Measurements from ENCODE around the gene KDM1B.

Gene KDM1B

GRCh38 chr6:18246205-18246604 lies 91.0 kb downstream of the KDM1B start:
- no peak overlapping the region for H3K4me3 ChIP-seq (ENCODE audit: control insufficient read depth, low read depth, low read length)
- DNase-seq (ENCODE audit: low read depth) = no peak
- TF ChIP-seq, protein P1, sequence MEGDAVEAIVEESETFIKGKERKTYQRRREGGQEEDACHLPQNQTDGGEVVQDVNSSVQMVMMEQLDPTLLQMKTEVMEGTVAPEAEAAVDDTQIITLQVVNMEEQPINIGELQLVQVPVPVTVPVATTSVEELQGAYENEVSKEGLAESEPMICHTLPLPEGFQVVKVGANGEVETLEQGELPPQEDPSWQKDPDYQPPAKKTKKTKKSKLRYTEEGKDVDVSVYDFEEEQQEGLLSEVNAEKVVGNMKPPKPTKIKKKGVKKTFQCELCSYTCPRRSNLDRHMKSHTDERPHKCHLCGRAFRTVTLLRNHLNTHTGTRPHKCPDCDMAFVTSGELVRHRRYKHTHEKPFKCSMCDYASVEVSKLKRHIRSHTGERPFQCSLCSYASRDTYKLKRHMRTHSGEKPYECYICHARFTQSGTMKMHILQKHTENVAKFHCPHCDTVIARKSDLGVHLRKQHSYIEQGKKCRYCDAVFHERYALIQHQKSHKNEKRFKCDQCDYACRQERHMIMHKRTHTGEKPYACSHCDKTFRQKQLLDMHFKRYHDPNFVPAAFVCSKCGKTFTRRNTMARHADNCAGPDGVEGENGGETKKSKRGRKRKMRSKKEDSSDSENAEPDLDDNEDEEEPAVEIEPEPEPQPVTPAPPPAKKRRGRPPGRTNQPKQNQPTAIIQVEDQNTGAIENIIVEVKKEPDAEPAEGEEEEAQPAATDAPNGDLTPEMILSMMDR (conservative IDR thresholded peaks at IDR 0.05; ENCODE audit: control insufficient read depth, insufficient read depth, low read depth, low read length) = no peak

GRCh38 chr6:18247002-18247401 lies 91.8 kb downstream of the KDM1B start:
- no peak overlapping the region for H3K4me3 ChIP-seq (ENCODE audit: control insufficient read depth, low read depth, low read length)
- TF ChIP-seq, protein P1 (conservative IDR thresholded peaks at IDR 0.05; ENCODE audit: control insufficient read depth, insufficient read depth, low read depth, low read length) = no peak
- DNase-seq (ENCODE audit: low read depth) = no peak

- no peak overlapping the region for H3K4me3 ChIP-seq (ENCODE audit: control insufficient read depth, low read depth, low read length)
- no peak for DNase-seq (ENCODE audit: low read depth)
Observed at GRCh38 chr6:18248698-18249097, 93.5 kb downstream of the KDM1B start.

DNA sequence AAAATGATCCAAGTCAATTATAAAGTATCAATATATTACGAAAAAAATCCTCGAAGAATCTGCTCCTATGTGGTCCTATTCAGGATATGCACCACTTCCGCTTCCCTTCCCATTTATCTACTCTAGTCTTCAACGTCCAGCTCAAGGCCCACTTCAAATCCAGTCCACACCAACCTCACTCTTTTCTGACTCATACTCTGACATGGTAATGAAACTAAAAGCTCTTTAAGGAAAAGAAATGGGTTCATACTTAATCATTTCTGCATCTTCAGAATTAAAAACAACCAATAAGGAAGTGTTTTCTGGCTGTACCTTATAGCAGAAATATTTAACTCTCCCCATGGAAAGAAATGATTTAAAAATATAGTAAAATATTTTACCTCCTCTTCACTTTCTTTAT lies 94.0 kb downstream of the KDM1B start:
- TF ChIP-seq, protein P1 (conservative IDR thresholded peaks at IDR 0.05; ENCODE audit: control insufficient read depth, insufficient read depth, low read depth, low read length) = no peak
- DNase-seq (ENCODE audit: low read depth) = no peak
- no peak overlapping the region for H3K4me3 ChIP-seq (ENCODE audit: control insufficient read depth, low read depth, low read length)

More at GRCh38 chr6:18248698-18249097, 93.5 kb downstream of the KDM1B start:
- TF ChIP-seq, protein P1 (conservative IDR thresholded peaks at IDR 0.05; ENCODE audit: control insufficient read depth, insufficient read depth, low read depth, low read length) = no peak

DNA sequence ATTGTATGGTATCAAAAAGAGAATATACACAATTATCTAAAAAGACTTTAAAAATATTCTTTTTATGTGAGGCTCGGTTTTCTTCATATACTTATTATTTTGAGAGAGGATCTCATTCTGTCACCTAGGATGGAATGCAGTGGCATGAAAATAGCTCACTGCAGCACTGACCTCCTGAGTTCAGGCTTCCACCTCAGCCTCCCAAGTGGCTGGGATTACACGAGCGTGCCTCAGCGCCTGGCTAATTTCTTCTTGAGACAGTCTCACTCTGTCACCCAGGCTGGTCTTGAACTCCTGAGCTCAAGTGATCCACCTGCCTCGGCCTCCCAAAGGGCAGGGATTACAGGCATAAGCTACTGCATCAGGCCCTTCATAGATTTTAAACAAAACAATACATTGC lies 98.4 kb downstream of the KDM1B start:
- H3K4me3 ChIP-seq (ENCODE audit: control insufficient read depth, low read depth, low read length) = no peak overlapping the region
- no peak for DNase-seq (ENCODE audit: low read depth)
- TF ChIP-seq, protein P1 (conservative IDR thresholded peaks at IDR 0.05; ENCODE audit: control insufficient read depth, insufficient read depth, low read depth, low read length) = no peak

DNA sequence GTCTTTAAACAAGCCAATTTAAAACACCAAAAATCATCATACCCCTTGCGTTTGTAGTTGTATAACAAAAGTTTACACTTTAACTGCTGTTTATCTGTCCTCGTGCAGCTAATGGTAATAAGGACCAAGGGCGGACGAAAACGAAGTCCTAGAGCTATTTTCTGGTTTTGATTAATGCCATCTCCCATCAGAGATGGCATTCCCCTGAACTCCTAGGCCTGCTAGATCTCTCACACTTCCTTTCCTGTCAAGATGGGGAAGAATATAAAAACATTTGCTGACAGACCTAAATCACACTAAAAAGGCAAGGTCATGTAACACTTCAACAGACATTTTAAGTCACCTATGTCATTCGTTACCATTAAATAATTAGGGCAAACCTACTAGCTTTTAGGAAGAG lies 99.6 kb downstream of the KDM1B start:
- DNase-seq (ENCODE audit: low read depth) = no peak
- H3K4me3 ChIP-seq (ENCODE audit: control insufficient read depth, low read depth, low read length) = no peak overlapping the region
- TF ChIP-seq, protein P1 (conservative IDR thresholded peaks at IDR 0.05; ENCODE audit: control insufficient read depth, insufficient read depth, low read depth, low read length) = no peak

Data from fibroblast of mammary gland (primary cell).